ENCODE measurements around the gene KEAP1.
"Not testable (repeated sequence)": the region's sequence is repeated elsewhere in the genome, so short reads cannot be mapped to it uniquely, and the experiment has no call there.

KEAP1 gene

GRCh38 chr19:10462557-10462956, 40.6 kb downstream of the KEAP1 start:
- no peak overlapping the region for H3K27ac ChIP-seq (ENCODE audit: low read depth, low read length)
- H3K4me3 ChIP-seq (ENCODE audit: low read length): no peak overlapping the region
- H4K20me1 ChIP-seq (ENCODE audit: control insufficient read depth, insufficient read depth, low read depth, low read length): peaks cover 4% of the 10 kb centered on the region; the same call in 1 of the 2 replicates
- TF ChIP-seq, protein P1, sequence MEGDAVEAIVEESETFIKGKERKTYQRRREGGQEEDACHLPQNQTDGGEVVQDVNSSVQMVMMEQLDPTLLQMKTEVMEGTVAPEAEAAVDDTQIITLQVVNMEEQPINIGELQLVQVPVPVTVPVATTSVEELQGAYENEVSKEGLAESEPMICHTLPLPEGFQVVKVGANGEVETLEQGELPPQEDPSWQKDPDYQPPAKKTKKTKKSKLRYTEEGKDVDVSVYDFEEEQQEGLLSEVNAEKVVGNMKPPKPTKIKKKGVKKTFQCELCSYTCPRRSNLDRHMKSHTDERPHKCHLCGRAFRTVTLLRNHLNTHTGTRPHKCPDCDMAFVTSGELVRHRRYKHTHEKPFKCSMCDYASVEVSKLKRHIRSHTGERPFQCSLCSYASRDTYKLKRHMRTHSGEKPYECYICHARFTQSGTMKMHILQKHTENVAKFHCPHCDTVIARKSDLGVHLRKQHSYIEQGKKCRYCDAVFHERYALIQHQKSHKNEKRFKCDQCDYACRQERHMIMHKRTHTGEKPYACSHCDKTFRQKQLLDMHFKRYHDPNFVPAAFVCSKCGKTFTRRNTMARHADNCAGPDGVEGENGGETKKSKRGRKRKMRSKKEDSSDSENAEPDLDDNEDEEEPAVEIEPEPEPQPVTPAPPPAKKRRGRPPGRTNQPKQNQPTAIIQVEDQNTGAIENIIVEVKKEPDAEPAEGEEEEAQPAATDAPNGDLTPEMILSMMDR (IDR thresholded peaks at IDR 0.05; ENCODE audit: low read depth, low read length, poor library complexity, severe bottlenecking): no peak
- TF ChIP-seq EZH2phosphoT487 (IDR thresholded peaks at IDR 0.05; ENCODE audit: borderline replicate concordance, low read length): no peak
- H3K9me3 ChIP-seq (ENCODE audit: control insufficient read depth, insufficient read depth, low read length): no peaks in the 10 kb centered on the region
- peaks cover 7% of the 10 kb centered on the region; the same call in 1 of the 2 replicates for H3F3A ChIP-seq (ENCODE audit: control insufficient read depth, insufficient read depth)
- H3K4me1 ChIP-seq (ENCODE audit: control insufficient read depth, low read length): peaks cover 10% of the 10 kb centered on the region
- no peak overlapping the region for H3K4me2 ChIP-seq (ENCODE audit: low read length)
- H3K9me2 ChIP-seq (replicated peaks; ENCODE audit: control insufficient read depth, low read length): no peaks in the 10 kb centered on the region
- peaks cover 26% of the 10 kb centered on the region for H3K36me3 ChIP-seq (ENCODE audit: control insufficient read depth, low read length)
- no peaks in the 10 kb centered on the region for H3K79me2 ChIP-seq (ENCODE audit: control insufficient read depth, low read length)
- no peaks in the 10 kb centered on the region for H3K27me3 ChIP-seq (ENCODE audit: control insufficient read depth, low read length)

GRCh38 chr19:10462042-10462441, 41.1 kb downstream of the KEAP1 start:
- H3K4me2 ChIP-seq (ENCODE audit: low read length); H3F3A ChIP-seq (ENCODE audit: control insufficient read depth, insufficient read depth); H3K4me3 ChIP-seq (ENCODE audit: low read length); H3K9me2 ChIP-seq (replicated peaks; ENCODE audit: control insufficient read depth, low read length); H3K4me1 ChIP-seq (ENCODE audit: control insufficient read depth, low read length); H3K27me3 ChIP-seq (ENCODE audit: control insufficient read depth, low read length); H3K9me3 ChIP-seq (ENCODE audit: control insufficient read depth, insufficient read depth, low read length); H3K79me2 ChIP-seq (ENCODE audit: control insufficient read depth, low read length); H4K20me1 ChIP-seq (ENCODE audit: control insufficient read depth, insufficient read depth, low read depth, low read length); H3K27ac ChIP-seq (ENCODE audit: low read depth, low read length): not testable (repeated sequence)
- H3K36me3 ChIP-seq (ENCODE audit: control insufficient read depth, low read length): peaks cover 22% of the 10 kb centered on the region

GRCh38 chr19:10461047-10461949, 41.9 kb downstream of the KEAP1 start:
- no peaks in the 10 kb centered on the region for H3K27me3 ChIP-seq (ENCODE audit: control insufficient read depth, low read length)
- H3K36me3 ChIP-seq (ENCODE audit: control insufficient read depth, low read length): peaks cover 16% of the 10 kb centered on the region
- H3K4me2 ChIP-seq (ENCODE audit: low read length): peak overlapping the region; percentile 68
- no peak for TF ChIP-seq EZH2phosphoT487 (IDR thresholded peaks at IDR 0.05; ENCODE audit: borderline replicate concordance, low read length)
- TF ChIP-seq, protein P1 (IDR thresholded peaks at IDR 0.05; ENCODE audit: low read depth, low read length, poor library complexity, severe bottlenecking): no peak
- peaks cover 4% of the 10 kb centered on the region; the same call in 1 of the 2 replicates for H4K20me1 ChIP-seq (ENCODE audit: control insufficient read depth, insufficient read depth, low read depth, low read length)
- H3K9me3 ChIP-seq (ENCODE audit: control insufficient read depth, insufficient read depth, low read length): no peaks in the 10 kb centered on the region
- peaks cover 10% of the 10 kb centered on the region for H3K4me1 ChIP-seq (ENCODE audit: control insufficient read depth, low read length)
- no peaks in the 10 kb centered on the region for H3K9me2 ChIP-seq (replicated peaks; ENCODE audit: control insufficient read depth, low read length)
- no peak overlapping the region for H3K27ac ChIP-seq (ENCODE audit: low read depth, low read length)
- H3F3A ChIP-seq (ENCODE audit: control insufficient read depth, insufficient read depth): peaks cover 7% of the 10 kb centered on the region; the same call in 1 of the 2 replicates
- H3K79me2 ChIP-seq (ENCODE audit: control insufficient read depth, low read length): no peaks in the 10 kb centered on the region
- H3K4me3 ChIP-seq (ENCODE audit: low read length): peak overlapping the region; percentile 45; the same call in 1 of the 2 replicates

- TF ChIP-seq EZH2phosphoT487 (IDR thresholded peaks at IDR 0.05; ENCODE audit: borderline replicate concordance, low read length): no peak
- TF ChIP-seq, protein P1 (IDR thresholded peaks at IDR 0.05; ENCODE audit: low read depth, low read length, poor library complexity, severe bottlenecking): no peak
- peaks cover 4% of the 10 kb centered on the region; the same call in 1 of the 2 replicates for H4K20me1 ChIP-seq (ENCODE audit: control insufficient read depth, insufficient read depth, low read depth, low read length)
- peaks cover 10% of the 10 kb centered on the region for H3K4me1 ChIP-seq (ENCODE audit: control insufficient read depth, low read length)
- no peak overlapping the region for H3K4me2 ChIP-seq (ENCODE audit: low read length)
- peaks cover 7% of the 10 kb centered on the region; the same call in 1 of the 2 replicates for H3F3A ChIP-seq (ENCODE audit: control insufficient read depth, insufficient read depth)
- H3K9me3 ChIP-seq (ENCODE audit: control insufficient read depth, insufficient read depth, low read length): no peaks in the 10 kb centered on the region
- no peak overlapping the region for H3K4me3 ChIP-seq (ENCODE audit: low read length)
- H3K27me3 ChIP-seq (ENCODE audit: control insufficient read depth, low read length): no peaks in the 10 kb centered on the region
- peaks cover 16% of the 10 kb centered on the region for H3K36me3 ChIP-seq (ENCODE audit: control insufficient read depth, low read length)
- H3K79me2 ChIP-seq (ENCODE audit: control insufficient read depth, low read length): no peaks in the 10 kb centered on the region
- no peaks in the 10 kb centered on the region for H3K9me2 ChIP-seq (replicated peaks; ENCODE audit: control insufficient read depth, low read length)
- no peak overlapping the region for H3K27ac ChIP-seq (ENCODE audit: low read depth, low read length)
Observed at GRCh38 chr19:10460714-10461046, 42.5 kb downstream of the KEAP1 start.

DNA sequence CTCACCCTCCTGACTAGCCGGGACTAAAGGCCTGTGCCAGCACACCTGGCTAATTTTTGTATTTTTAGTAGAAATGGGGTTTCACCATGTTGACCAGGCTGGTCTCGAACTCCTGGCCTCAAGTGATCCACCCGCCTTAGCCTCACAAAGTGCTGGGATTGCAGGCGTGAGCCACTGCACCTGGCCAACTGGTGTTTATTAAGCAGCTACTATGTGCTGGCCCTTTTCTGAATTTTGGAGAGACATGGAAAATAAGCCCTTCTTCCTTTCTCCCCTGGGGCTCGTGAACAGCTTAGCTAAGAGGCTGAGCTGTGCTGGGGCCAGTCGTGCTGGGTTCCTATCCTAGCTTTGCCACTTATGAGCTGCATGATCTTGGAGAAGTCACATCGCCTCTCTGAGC, 44.4 kb downstream of the KEAP1 start:
- not testable (repeated sequence) for H3K4me3 ChIP-seq (ENCODE audit: low read length); H3K4me2 ChIP-seq (ENCODE audit: low read length); H3K9me2 ChIP-seq (replicated peaks; ENCODE audit: control insufficient read depth, low read length); H3K9me3 ChIP-seq (ENCODE audit: control insufficient read depth, insufficient read depth, low read length); H4K20me1 ChIP-seq (ENCODE audit: control insufficient read depth, insufficient read depth, low read depth, low read length); H3K27ac ChIP-seq (ENCODE audit: low read depth, low read length); H3F3A ChIP-seq (ENCODE audit: control insufficient read depth, insufficient read depth); H3K27me3 ChIP-seq (ENCODE audit: control insufficient read depth, low read length); H3K4me1 ChIP-seq (ENCODE audit: control insufficient read depth, low read length); H3K79me2 ChIP-seq (ENCODE audit: control insufficient read depth, low read length); H3K36me3 ChIP-seq (ENCODE audit: control insufficient read depth, low read length)
